Measurements from ENCODE around the gene AMPH.

GRCh38 chr7:38600741-38601140, 30.4 kb downstream of the AMPH start:
- TF ChIP-seq CTCF (optimal IDR thresholded peaks at IDR 0.05 in 1 of 3, IDR thresholded peaks at IDR 0.05 in 1 of 3, conservative IDR thresholded peaks at IDR 0.05 in 1 of 3; ENCODE audit: extremely low read depth in 1 of 3, insufficient read depth in 2 of 3, low read length in 3 of 3) = no peak
- no peak for TF ChIP-seq EZH2 (IDR thresholded peaks at IDR 0.05; ENCODE audit: low read length)
